ENCODE results near the gene ABCA1.
"Not testable (repeated sequence)": the region's sequence is repeated elsewhere in the genome, so short reads cannot be mapped to it uniquely, and the experiment has no call there.

- not testable (repeated sequence) for TF ChIP-seq POLR2A, CTCF (IDR thresholded peaks at IDR 0.05)
These were observed 158.9 kb downstream of the ABCA1 start for GRCh38 chr9:104769029-104769428.

Measured in Peyer's patch (tissue), 4 donors.